Right ventricle myocardium inferior (tissue), 1 donor: Measurements from ENCODE around the gene TLCD5. TPM values are rescaled to one million over a fixed set of nuclear protein-coding genes. Genes with fewer than 3 reads are reported as not detected.

ENCODE experiments used
- ATAC-seq: fragments of 200-7000 bp; cut with Tn5 transposase; one replicate; pipeline ENCODE4 v1.9.1; 2020; ENCODE audit warnings: mild to moderate bottlenecking, moderate library complexity
- DNase-seq: peaks from one replicate; pipeline ENCODE4 v3.0.0; 2021; ENCODE audit errors: missing footprints
- intact Hi-C: fragments of 100-400 bp; cut with DNase I; formaldehyde crosslinking; loops from one replicate; pipeline ENCODE4 v1.11.0; 2022
- long read RNA-seq: library from polyadenylated mRNA; unstranded; transcript quantifications from one replicate; pipeline ENCODE4 v2.0.0, GENCODE V29; 2021
- total RNA-seq: library from RNA; stranded (reverse); fragmentation: NEBNext Ultra II Directional; extraction: Animal tissue kit (Norgen Biotek cat#: 25700); gene quantifications from one replicate; pipeline ENCODE4 v1.2.1, GENCODE V29; 2021
- donor health status: DM: no; HTN: yes; CAD: no; lungs with severe emphysema.

TLCD5 gene
- 8.4 TPM for total RNA-seq
- long read RNA-seq, full-length matches to known transcripts, result 6 of 9 reads
- long read RNA-seq, partial matches to known transcripts, result 0 of 9 reads
- long read RNA-seq, other reads (novel, unspliced or antisense), result 3 of 9 reads

GRCh38 chr11:120324932-120325810 is at the start of gene TLCD5:
TSS of gene TLCD5 (plus strand) at chr11:120325299. CDS start at chr11:120327442, 2,143 bp downstream.
- ATAC-seq (peak; percentile 81), DNase-seq (peak; percentile 75)
- intact Hi-C loops, result no loop called here

DNA sequence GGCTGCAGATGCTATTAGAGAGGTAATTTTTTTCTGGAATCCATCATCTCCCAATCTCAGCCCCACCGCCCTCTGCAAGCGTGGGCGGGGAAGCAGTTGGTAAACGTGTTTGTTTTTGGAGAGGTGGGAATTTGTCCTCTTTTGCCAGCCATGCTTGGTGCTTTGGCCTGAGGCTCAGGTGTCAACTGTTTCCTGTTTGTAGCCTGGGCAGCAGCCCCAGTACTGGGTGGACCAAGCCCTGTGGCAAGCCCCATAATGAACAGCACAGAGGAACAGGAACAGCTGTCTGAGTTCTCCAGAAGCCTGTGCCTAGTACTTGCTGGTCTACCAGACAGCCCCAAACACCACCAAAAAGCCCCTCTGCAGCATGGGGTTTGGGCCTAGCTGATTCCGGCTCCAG is 45.6 kb upstream of the TLCD5 start:
- no peak for DNase-seq
- no peak for ATAC-seq
- intact Hi-C loops, result no loop called here

DNA sequence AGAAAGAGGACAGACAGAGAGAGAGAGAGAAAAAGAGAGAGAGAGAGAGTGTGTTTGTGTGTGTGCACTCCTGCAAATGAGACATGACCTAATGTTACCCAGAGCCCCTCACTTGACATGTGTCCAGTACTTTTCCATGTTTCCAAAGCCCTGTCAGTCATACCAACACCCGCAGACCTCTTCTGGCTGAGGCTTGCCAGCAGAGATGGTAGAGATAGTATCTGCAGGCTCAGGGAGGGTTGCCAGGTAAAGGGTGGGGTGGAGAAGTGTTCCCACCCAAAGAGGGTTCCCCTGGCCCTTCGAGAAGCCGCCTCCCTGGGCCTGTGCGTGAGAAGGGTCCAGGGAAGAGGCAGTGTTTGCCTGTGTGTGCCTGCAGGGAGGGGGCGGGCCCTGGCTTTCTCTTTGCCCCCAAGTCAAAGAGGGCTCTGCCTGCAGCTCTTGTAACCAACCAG is 44.5 kb upstream of the TLCD5 start:
- ATAC-seq, result peak; percentile 11
- intact Hi-C loops, result no loop called here
- no peak for DNase-seq

DNA sequence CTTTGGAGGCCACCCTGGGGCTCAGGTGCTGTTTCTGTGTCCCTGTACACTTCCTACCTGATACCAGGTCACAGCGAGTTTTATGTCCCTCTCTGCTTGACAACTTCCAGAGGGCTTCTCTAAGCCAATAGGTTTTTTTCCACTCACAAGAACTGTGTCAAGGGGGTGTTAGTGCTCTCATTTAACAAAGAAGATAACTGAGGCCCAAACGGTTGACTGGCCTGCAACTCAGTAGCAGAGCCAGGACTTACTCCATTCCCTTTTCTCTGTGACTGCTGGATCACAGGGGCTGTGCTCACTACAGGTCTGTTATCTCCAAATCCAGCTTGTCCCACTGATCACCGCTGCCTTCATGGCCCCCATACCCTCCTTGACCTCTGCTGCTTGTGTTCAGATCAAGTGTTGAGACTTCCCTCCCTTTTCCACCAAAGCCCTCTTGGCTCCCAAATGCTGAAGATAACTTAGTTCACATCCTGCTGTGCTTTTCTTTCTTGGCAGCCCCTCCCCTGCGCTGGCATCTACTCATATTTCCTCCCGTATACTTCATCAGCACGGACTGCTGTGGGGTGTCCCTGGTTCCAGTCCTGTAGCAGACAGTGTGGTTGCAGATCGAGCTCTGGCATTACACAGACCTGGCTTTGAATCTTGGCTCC is 43.8 kb upstream of the TLCD5 start:
- peak; percentile 55 for ATAC-seq
- intact Hi-C loops, result no loop called here
- DNase-seq, result no peak

DNA sequence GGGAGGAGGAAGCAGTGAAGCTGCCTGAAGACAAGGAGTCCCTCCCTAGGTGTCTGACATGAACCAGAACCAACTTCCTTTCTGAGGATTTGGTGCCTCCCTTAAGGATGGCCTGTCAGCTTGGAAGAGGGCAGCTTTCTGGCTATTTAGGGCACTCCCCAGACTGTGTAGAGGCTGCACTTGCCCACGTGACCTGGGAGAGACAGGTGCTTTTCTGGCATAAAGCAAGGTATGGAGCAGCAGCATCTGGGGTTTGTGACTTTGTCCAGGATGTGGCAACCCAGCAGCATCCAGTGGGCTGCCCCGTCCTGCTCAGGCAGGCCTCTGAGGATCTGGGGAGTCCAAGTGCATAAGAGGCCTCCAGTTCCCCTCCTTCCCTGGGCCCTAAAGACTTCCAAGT is 42.0 kb upstream of the TLCD5 start:
- no peak for ATAC-seq
- no peak for DNase-seq
- intact Hi-C loops, result no loop called here

- intact Hi-C loops, result no loop called here
- no peak for ATAC-seq
Observed at GRCh38 chr11:120284272-120284671, 40.8 kb upstream of the TLCD5 start.

GRCh38 chr11:120285256-120285655 is 39.8 kb upstream of the TLCD5 start:
- ATAC-seq, result no peak
- no peak for DNase-seq
- intact Hi-C loops, result no loop called here

More at GRCh38 chr11:120284272-120284671, 40.8 kb upstream of the TLCD5 start:
- no peak for DNase-seq

DNA sequence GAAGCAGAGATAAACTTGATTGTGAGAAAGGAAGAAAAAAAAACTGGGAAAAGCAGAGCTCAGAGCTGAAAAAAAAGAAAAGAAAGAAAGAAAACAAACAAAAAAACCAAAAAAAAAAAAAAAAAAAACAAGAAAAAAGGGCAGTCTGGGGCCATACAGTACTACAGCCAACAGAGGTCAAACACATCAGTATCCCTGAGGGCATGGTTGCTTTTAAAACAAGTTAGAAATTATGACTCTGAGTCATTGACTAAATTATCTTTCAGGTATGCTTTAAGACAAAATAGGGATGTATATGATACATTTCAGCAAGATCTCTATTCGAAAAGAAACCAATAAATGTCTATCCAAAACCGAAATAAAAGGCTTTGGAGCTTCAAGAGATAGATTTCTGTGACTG is 37.1 kb upstream of the TLCD5 start:
- intact Hi-C loops, result no loop called here
- no peak for ATAC-seq
- DNase-seq, result no peak

DNA sequence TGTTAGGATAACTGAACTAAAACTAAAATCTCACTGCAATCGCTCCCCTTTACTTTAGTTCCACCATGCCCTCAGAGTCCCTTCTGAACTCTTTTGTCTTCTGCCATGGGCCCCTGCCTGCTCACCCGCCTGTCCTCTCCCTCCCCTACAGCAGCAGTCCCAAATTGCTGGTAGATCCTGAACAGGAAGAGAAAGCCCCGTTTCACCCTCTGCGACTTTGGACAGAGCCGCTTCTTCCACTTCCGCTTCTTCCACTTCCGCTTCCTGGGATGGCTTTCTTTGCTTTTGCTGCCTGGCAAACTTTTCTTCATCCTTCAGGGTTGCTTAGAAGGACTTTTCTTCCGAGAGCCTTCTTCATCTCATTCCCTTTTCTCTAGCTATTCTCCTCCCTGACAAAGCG is 35.7 kb upstream of the TLCD5 start:
- intact Hi-C loops, result no loop called here
- DNase-seq, result no peak

GRCh38 chr11:120290956-120291355 is 34.1 kb upstream of the TLCD5 start:
- ATAC-seq, result no peak

More for the DNA sequence above, 35.7 kb upstream of the TLCD5 start:
- ATAC-seq, result no peak

GRCh38 chr11:120293038-120293800 is 31.9 kb upstream of the TLCD5 start:
- ATAC-seq (no peak), DNase-seq (no peak)
- intact Hi-C loops, result no loop called here

More at GRCh38 chr11:120290956-120291355, 34.1 kb upstream of the TLCD5 start:
- DNase-seq, result no peak
- intact Hi-C loops, result no loop called here

DNA sequence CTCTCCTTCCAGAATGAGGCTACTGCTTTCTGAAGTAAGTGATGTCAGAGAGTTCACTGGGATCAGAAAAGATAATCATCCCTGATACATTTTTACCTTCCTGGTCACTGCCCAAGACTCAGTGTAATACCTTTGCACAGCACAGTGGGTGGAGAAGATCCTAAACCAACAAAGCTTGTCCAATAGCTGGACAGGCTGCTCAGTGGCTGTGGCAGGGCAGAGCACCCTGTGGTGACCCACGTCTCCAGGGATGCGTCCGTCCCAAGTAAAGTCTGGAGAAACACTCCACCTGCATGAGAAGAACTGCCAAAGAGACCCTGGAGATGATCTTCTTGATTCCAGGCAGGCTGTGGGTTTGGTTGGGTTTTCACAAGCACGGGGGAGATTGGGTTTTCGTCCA is 31.0 kb upstream of the TLCD5 start:
- ATAC-seq (no peak), DNase-seq (no peak)
- intact Hi-C loops, result no loop called here

DNA sequence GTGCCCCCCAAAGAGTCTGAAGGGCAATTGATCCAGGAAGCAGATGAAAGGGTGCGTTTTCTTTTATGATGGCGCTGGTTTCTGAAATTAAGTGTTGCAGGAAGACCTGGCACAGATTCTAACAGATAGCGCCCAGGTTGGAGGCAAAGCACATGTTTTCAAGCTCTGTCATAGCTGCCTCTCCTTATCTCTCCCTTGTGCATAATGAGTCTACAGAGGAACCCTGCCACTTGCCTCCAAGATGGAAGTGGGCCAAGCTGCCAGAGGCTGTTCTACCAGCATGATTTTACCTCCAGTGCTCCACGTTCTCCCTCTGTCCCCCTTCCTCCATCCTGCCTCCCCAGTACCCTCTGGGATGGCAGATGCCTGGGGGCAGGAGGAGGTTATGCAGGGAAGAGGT is 30.0 kb upstream of the TLCD5 start:
- DNase-seq, result no peak
- intact Hi-C loops, result no loop called here
- no peak for ATAC-seq

DNA sequence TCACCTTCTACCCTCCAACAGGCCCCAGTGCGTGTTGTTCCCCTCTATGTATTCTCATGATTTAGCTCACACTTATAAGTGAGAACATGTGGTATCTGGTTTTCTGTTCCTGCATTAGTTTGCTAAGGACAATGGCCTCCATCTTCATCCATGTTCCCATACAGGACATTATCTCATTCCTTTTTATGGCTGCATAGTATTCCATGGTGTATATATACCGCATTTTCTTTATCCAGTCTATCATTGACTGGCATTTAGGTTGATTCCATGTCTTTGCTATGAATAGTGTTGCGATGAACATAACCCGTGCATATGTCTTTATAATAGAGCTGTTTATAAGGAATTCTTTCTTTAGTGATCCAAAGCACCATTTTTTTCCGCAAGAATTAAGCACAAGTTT is 28.5 kb upstream of the TLCD5 start:
- DNase-seq (no peak), ATAC-seq (no peak)
- intact Hi-C loops, result no loop called here

DNA sequence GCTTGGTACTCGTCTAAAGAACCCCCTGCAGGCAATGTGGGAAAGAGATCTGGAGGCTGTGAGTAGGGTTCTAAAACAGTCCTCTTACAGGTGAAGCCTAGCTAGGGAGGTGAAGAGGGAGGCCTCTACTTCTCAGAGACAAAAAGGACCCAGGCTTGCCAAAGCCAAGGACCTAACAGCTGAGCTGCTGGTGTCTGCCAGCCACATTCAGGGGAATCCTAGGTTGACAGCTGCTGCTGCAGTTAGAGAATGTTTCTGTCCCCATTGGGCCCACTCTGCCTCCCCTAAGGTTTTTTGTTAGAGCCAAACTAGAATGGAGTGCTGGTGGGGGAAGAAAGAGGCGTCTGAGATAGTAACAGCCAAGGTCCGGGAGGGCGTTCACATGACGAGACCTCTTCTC is 26.6 kb upstream of the TLCD5 start:
- no peak for DNase-seq
- ATAC-seq, result no peak
- intact Hi-C loops, result no loop called here

GRCh38 chr11:120302001-120302805 is 22.9 kb upstream of the TLCD5 start:
- DNase-seq (no peak), ATAC-seq (no peak)
- intact Hi-C loops, result no loop called here

DNA sequence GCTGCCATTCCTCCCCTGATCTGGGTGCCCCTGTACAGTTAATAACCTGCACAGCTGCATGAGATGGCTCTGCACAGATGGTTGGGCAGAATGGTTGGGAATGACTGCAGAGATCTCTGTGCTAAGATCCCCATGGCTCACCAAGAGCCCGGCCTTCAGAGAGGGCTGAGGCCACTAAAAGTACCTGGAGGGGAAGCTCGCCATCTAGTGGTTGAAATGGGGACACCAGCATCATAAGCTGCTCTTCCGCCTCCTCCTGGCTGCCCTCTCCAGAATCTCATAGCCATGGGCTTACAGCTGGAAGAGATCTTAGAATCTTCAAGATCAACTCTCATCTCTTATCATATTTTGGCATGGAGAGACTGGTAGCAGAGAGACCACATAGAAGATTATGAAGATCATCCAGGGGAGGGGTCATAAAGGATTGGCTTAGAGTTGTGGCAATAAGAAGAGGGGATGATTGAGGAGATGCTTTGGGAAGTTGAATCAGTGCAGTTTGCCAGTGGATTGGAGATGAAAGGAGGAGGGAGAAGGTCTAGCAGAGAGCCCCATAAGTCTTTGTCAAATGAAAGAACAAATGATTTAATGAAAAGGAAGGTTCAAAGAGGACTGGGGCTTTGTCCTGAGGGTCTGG is 22.0 kb upstream of the TLCD5 start:
- no peak for DNase-seq
- intact Hi-C loops, result loop anchor here (1.0 kb wide), 1 partner anchor 68 kb away; no protein-coding TSS in a partner anchor
- peak; percentile 76 for ATAC-seq

DNA sequence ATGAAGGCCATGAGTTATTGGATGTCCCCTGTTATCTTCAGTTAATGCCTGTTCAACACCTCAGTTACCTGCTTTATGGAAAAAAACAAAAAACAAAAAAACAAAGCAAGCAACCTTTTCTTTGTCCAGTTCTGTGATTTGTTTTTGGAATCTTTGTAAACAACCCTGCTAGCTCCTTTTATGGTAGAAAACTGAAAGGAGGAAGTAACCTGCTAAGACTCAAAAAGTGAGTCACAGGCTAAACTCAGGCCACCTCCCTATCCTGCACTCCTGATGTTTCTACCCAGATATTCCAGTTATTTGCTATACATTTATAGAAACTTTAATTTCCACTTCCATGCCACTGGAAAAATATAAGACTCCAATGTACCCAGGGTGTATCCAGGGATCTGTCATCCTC is 20.6 kb upstream of the TLCD5 start:
- intact Hi-C loops, result loop anchor here (1.0 kb wide), 1 partner anchor 132 kb away; no protein-coding TSS in a partner anchor

More for the DNA sequence above, 20.6 kb upstream of the TLCD5 start:
- ATAC-seq (no peak), DNase-seq (no peak)
